ENCODE results near the gene ACP7.

ACP7 gene

GRCh38 chr19:39152066-39152465 is 67.9 kb downstream of the ACP7 start:
- DNase-seq, result no peak

- no peak for DNase-seq
Observed at GRCh38 chr19:39154100-39154628, 70.0 kb downstream of the ACP7 start.

GRCh38 chr19:39154629-39155100 is 70.5 kb downstream of the ACP7 start:
- DNase-seq, result no peak

- DNase-seq, result no peak
Observed at GRCh38 chr19:39155114-39155700, 71.0 kb downstream of the ACP7 start.

GRCh38 chr19:39155741-39156140 is 71.6 kb downstream of the ACP7 start:
- no peak for DNase-seq

GRCh38 chr19:39156326-39157230 is 72.4 kb downstream of the ACP7 start:
- DNase-seq, result no peak

GRCh38 chr19:39157275-39157996 is 73.3 kb downstream of the ACP7 start:
- DNase-seq, result no peak

- DNase-seq, result no peak
Observed at GRCh38 chr19:39157997-39158389, 73.8 kb downstream of the ACP7 start.

GRCh38 chr19:39158646-39159260 is 74.6 kb downstream of the ACP7 start:
- DNase-seq, result no peak

- no peak for DNase-seq
Observed at GRCh38 chr19:39160523-39160861, 76.3 kb downstream of the ACP7 start.

Data from DMS79 (cell line).